Right ventricle myocardium inferior (tissue), 1 donor: ENCODE results near the gene SPR. TPM values are rescaled to one million over a fixed set of nuclear protein-coding genes. Genes with fewer than 3 reads are reported as not detected.

Source experiments
- ATAC-seq: fragments of 200-7000 bp; cut with Tn5 transposase; one replicate; pipeline ENCODE4 v1.9.1; 2020; ENCODE audit warnings: mild to moderate bottlenecking, moderate library complexity
- DNase-seq: peaks from one replicate; pipeline ENCODE4 v3.0.0; 2021; ENCODE audit errors: missing footprints
- intact Hi-C: fragments of 100-400 bp; cut with DNase I; formaldehyde crosslinking; loops from one replicate; pipeline ENCODE4 v1.11.0; 2022
- total RNA-seq: library from RNA; stranded (reverse); fragmentation: NEBNext Ultra II Directional; extraction: Animal tissue kit (Norgen Biotek cat#: 25700); gene quantifications from one replicate; pipeline ENCODE4 v1.2.1, GENCODE V29; 2021
- donor health status: DM: no; HTN: yes; CAD: no; lungs with severe emphysema.

SPR gene
- total RNA-seq, 1 donor from 2014 or later = 52.4 TPM

DNA sequence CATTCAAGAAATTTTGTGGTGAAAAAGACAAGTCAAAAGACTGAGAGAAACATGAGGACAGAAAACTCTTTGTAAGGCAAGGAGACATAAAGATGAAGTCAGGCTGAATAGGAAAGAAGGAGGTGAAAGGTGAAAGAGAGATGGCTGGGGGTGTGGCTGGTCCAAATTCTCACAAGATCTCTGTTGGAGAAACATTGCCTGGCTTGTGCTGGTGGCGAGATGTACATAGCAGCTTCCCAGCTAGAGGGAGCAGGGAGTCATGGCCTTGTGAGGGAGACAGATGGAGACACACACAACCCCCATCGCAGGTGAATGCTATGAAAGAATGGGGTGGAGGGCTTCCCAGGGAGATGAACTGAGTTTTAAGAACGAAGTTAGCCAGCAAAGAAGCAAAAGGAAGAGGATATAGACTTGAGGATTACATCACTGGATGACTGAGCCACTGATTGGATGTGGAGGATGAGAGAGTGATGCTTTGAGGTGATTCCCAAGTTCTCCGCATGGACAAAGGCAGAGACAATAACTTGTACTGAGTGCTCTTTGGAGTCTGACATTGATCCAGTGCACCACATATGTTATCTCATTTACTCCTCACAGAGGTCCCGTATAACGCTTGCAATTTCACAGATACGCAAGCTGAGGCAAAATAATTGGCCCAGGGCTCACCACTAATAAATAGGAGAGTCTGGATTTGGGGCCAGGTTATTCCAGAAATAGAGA lies 26.4 kb downstream of the SPR start:
- no peak for ATAC-seq
- no peak for DNase-seq
- intact Hi-C loops = no loop called here

DNA sequence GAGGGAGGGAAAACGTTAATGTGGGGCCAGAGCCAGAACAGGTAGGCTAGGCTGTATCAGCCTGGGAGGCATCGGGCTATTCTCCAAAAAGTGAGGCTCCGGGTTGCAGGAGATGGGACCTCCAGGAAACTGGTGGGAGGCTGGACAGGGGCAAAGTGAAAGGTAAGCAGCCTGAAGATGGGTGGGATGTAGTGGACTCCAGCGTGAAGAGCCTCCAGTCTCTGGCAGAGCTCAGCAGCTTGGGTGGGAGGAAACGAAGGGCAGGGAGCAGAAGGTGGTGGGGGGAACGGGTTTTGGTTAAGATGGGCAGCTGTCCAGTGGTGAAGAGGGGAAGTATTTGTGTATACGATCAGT lies 27.0 kb downstream of the SPR start:
- ATAC-seq (no peak), DNase-seq (no peak)
- intact Hi-C loops = no loop called here

DNA sequence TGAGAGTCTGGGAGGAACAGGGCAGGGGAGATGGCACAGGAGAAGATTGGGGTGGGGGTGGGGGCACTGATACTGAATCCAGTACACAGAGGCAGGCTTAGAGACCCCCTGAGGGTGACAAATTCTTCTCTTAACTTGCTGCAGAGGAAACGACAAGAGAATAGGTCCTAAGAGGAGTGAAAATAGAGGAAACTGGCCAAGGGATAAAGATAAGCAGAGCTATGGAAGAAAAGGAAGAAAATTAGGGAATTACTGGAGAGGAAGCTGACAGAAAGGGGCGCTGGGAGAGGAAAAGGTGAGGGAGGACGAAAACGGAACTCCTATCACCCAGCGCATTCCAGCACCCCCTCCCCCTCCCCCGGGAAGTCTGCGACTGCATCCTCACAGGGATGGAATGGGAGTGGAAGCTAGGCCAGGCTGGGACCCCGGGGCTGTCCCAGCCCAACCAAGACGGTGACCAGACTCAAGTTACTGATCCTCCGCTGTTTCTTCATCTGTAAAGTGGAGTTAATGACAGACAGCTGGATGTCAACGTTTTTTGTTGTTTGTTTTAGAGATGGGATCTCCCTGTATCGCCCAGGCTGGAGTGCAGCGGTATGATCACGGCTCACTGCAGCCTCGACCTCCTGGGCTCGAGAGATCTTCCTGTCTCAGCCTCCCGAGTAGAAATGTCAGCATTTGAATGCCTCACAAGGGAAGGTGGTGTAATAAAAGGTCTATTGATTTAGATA lies 27.5 kb downstream of the SPR start:
- intact Hi-C loops = no loop called here
- DNase-seq (no peak), ATAC-seq (no peak)

DNA sequence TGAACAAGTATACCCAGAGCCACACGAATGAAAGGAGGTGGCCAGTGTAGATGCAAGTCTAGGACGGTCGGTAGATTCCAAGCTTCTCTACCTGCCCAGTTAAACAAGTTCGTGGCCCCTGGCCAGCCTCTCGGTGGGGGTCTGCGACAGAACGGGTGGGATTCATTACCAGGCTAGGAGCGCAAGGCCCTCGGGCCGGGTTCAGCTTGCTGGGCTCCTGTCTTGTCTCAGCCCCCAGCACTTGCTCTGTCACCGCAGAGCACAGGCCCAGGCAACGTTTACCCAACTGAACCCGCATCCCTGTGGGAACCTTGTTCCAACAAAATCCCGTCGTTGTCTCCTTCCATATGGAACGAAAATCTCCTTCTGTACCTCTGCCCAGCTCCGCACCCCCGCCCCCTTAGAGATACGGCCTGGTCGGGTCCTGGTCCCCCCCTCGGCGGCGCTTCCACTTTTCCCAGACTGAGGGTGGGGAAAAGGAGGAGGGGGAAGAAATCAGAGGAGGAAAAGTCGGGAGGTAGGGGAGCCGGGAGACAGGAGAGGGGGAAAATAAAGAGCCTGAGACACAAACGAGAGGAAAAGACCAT lies 28.2 kb downstream of the SPR start:
- ATAC-seq (no peak), DNase-seq (no peak)
- intact Hi-C loops = no loop called here

DNA sequence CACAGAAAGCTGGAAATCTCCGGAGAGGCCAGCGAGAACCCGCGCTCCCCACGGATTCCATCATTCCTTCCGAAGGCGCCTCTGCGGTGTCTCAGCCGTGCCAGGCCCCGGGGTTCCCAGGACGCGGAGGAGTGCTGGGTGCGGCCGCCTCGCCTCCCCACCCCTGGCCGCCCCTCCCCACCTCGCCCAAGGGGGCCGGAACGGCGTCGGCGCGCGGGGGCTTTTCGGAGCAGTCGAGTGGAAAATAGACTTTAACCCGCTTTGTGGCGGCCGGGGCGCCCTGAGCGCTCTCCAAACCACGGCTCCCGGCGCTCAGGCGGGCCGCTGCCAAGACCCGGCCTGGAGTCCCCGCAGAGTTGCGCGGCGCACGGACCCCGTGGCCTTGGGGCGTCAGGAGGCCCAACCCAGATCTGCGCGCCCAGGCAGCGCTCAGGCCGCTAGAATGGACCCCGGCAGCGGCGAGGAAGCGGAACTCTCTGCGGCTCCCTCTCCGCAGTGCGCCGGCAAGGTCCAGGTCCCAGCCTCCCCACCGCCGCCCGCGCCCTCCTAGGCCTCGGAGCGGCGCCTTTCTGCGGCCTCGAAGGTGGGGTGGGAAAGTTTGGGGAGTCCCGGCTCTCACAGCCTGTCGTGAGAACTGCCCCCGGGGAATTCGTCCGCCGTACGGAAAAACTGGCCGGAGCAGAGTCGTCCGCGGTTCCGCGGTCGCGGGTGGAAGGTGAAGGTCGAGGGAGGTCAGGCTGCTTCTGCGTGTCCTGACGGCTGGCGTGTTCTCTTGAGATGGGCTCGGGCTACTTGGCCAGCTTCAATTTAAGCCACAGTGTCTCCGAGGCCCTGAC lies 28.9 kb downstream of the SPR start:
- peak; percentile 38 for ATAC-seq
- DNase-seq = no peak
- intact Hi-C loops = no loop called here

DNA sequence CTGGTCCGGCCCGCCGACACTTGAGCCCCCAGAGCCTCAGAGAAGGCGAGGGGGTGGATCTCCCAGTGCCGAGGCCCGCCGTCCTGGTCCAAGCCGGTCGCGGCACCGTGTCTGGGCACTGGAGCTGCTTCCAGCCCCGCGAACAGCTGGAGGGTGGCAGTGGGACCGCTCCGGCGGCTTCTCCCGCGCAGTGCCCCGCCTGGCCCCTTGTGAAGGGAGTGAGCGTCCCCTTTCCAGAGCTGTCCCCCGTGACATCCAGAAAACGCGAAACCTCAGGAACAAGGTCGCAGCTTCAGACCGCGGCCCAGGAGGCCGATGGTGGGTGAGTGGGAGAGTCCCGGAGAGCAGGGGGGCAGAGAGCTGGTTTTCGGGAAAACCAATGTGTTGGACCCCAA lies 29.5 kb downstream of the SPR start:
- intact Hi-C loops = no loop called here
- DNase-seq = no peak
- ATAC-seq = no peak

DNA sequence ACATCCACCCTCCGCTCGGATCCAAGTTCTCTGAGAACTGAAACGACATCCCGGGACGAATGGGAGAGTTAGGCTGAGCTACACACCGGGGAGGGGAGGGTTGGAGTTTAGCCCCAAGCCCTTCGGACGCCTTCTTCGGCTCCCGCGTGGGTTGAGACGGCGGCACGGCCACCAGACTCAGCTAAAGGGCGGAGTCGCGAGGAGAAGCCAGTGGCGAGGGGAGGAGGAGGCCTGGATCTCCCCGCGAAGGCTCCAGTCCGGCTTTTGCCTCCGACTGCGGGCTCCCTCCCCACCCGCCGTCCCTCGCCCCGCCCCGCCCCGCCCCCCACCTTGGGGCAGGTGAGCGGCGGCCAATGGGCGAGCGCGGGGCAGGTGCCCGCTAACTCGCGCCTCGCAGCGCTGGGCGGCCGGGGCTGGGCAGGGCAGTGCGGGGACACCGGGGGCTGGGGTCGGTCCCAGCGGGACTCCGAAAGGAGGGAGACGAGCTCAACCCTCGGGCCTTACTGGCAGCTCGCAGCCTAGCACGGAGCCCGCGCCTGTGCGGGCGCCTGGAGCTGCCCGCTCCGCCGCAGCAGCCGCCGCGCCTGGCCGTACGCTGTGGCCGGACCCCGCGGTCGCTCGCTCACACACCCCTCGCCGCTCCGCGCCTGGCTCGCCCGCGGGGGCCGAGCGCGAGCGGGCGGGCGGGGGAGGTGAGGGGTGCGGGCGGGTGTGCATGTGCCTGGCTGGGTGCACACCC lies 30.1 kb downstream of the SPR start, which contains the start of gene EMX1:
TSS of gene EMX1 (plus strand) at position 382 of the 739 bp plus-strand sequence. CDS start at position 716, 334 bp downstream.
- ATAC-seq = peak; percentile 24
- DNase-seq = no peak
- intact Hi-C loops = no loop called here

DNA sequence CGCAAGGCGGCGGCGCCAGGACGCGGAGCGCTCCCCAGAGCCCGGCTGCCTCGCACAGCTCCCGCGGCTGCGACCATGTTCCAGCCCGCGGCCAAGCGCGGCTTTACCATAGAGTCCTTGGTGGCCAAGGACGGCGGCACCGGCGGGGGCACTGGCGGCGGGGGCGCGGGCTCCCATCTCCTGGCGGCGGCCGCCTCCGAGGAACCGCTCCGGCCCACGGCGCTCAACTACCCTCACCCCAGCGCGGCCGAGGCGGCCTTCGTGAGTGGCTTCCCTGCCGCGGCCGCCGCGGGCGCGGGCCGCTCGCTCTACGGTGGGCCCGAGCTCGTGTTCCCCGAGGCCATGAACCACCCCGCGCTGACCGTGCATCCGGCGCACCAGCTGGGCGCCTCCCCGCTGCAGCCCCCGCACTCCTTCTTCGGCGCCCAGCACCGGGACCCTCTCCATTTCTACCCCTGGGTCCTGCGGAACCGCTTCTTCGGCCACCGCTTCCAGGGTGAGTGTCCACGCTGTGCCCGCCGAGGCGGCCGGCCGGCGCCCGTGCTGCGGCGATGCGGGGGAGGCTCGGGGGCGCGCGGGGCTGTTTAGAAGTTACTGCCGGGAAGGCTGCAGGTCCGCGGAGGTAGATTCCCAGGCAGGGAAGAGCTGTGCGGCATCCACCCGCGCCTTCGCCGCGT lies 30.8 kb downstream of the SPR start:
- no peak for DNase-seq
- no peak for ATAC-seq
- intact Hi-C loops = no loop called here

DNA sequence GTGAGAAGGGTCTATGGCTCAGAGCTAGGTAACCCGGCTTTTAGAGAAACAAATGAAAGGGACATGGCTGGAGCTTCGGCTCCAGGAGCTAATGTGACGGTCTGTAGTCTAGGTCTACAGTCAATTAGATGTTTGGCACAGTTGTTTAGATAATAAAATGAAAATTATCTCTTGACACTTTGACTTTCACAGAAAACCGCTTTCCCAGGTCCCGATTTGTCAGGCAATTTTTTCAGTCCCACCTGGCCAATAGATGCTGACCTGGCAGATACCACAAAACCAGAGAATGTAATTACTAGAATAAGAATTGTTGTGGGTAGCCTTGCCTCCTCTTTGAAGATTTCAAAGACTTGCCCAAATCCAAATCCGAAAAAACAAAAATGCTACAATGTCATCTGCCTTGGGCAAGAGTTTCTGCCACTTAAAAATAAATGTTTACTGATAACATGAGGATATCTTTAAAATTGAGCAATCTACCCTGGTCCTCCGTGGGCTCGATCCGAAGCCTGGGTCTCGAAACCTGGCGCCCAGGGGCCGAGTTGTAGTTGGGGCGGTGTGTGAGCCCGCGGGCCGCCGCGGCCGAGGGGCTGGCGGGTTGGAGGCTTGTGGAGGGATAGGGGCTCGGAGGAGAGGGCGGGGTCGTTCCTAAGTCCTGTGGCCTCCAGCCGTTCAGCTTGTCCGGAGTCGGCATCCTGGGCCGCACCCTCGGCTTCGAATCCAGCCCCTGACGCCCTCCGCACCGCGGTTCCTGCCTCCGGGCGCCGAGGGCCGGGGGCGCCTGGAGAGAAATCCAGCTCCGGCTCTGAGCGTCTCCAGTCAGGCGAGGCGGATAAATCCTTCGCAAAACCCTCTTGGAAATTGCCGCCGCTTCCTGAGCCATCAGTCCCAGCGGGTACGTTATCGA lies 32.5 kb downstream of the SPR start:
- intact Hi-C loops = no loop called here
- ATAC-seq = no peak
- DNase-seq = no peak

DNA sequence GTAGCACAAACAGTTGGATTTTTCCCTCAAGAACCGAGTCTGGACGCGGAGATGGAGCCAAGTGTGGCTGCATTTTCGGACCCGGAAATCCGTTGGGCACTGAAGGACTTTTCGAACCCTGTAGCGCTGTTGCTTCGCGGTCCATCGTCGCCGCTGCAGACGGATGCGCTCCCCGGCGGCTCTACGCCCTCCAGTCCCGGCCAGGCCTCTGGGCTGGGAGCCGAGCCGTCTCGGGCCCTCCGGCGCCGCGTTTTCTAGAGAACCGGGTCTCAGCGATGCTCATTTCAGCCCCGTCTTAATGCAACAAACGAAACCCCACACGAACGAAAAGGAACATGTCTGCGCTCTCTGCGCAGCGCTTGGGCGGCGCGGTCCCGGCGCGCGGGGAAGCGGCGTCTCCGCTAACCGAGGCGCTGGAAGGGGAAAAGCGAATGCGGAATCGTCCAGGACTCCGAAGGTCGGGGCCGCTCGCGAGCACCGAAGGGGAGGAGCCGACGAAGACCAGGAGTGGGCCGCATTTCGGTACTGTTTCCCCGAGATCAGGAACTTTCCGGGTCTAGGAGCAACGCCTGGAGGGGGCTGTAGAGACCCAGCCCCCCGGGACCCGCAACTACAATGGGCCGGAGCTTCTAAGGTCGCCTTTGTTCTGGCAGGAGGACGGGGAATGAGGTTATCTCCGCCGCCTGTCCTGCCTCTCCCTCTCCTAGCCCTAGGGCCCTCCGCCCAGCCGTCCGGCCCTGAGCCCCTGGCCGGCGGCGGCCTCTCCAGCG lies 33.3 kb downstream of the SPR start:
- intact Hi-C loops = no loop called here
- DNase-seq (no peak), ATAC-seq (no peak)

DNA sequence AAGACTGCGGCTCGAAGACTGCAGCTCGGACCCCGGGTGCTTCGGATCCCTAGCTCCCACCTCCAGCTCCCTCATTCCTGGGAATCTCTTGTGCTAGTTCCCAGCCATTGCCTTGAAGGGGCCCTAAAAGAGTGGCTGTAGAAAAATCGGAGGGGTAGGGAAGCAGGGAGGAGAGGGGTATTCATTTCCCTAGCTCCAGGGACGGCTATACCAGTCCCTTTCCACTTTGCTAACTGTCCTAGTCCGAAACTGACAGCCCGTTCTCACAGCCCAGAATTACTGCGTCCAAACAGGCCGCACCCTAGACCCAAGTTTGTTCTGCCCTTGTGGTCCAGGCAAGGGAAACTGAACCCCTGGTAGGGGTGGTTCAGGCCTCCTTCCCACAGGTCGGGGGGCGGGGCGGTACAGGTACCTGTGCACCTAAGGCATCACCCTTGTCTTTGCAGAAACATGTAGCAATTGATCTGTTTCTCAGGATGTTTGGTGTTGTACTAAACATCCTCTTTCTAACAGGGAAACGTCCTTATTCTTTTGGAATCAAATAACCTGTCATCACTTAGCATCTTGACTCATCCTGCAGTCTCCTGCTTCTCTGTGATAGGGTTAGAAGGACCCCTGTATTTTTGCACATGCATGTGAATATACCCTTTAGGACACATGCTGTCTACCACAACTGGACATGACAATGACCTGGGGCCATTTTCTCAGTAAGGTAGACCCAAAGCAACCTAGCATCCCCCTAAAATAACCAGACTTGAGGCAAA lies 34.1 kb downstream of the SPR start:
- ATAC-seq = no peak
- no peak for DNase-seq
- intact Hi-C loops = no loop called here

DNA sequence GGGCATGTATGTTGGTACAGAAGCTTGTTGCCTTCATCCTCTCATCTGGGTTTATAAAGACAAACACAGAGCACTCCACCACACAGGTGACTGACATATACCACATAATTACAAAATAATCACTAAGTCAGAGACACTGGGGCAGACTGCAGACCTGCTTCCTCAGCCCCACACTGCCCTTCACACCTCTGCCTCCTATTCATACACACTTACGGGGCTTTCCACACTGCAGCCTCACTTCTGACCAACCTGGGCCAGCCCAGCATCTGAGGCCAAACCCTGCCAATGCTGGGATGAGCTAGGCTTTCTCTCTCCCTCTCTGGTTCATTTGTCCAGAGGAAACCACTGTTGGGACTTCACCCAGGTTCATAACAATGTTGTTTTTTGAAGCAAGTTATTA lies 34.6 kb downstream of the SPR start:
- intact Hi-C loops = no loop called here
- DNase-seq (no peak), ATAC-seq (no peak)

DNA sequence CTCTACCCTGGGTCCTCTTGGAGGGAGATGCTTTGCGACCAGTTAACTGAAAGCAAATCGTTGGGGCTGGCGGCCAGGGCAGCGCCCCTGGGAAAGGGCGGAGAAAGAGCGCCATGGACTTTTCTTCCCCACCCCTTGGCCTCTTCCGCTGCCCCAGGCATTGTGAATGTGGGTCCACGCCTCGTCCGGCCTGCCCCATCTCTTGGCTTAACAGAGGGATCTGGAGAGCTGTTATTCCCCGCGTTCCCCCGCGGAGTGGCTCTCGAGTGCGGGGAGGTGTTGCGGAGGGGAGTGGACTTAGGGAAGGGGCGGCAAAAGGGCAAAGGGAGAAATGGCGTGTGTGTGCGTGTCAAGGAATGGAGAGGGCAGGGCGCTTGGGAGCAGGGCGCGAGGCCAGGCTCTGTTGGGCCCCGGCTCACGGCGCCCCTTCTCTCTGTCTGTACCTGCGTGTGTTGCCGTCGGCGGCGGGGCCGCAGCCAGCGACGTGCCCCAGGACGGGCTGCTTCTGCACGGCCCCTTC lies 36.7 kb downstream of the SPR start:
- DNase-seq = no peak
- intact Hi-C loops = loop anchor here (2.0 kb wide), 1 partner anchor 43 kb away; no protein-coding TSS in a partner anchor
- no peak for ATAC-seq

DNA sequence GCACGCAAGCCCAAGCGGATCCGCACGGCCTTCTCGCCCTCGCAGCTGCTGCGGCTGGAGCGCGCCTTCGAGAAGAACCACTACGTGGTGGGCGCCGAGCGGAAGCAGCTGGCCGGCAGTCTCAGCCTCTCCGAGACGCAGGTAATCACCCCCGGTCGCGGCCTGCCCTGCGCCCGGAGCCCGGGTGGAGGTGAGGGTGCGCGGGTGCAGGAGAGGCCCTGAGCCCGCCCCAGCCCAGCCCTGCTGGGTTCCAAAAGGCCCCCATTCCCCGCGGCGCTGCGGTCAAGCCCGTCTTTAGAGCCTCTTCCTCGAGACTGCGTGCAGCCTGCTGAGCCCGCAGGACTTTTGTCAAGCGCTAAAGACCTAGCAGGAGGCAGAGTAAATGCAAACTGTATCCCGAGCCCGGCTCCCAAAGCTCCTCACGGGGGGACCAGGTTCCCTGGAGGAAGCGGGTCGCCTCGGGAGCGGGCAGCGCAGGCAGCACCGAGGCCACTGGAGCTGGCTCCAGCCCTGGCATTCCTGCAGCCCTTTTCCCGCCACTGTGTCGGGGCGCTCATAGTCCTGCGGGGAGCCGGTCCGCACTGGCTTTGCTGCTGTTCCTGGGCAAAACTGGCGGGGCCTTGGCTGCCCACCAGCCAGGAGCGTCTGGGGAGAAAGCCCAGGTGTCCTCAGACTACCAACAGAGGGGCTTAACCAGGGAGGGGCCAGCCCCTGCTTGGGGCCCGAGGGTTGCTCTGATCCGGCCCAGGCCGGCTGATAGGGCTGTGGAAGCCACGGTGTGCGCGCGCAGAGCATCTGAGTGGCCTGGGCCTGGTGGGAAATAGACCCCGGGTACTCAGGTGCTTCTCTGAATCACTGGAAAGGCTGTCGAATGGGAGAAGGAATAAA lies 37.4 kb downstream of the SPR start:
- ATAC-seq (no peak), DNase-seq (no peak)
- intact Hi-C loops = loop anchor here (2.0 kb wide), 1 partner anchor 42 kb away; no protein-coding TSS in a partner anchor
